Skeletal muscle tissue (tissue), 4 donors: ENCODE measurements around the gene HMX1. TPM values are rescaled to one million over a fixed set of nuclear protein-coding genes. Genes with fewer than 3 reads are reported as not detected.

Experiments
- H3K27ac ChIP-seq: one replicate; pipeline ENCODE4 v1.7.0; 2013; ENCODE audit warnings: mild to moderate bottlenecking, low read depth, low read length, inconsistent platforms
- H3K27me3 ChIP-seq, 3 donors: one replicate each; pipeline ENCODE4 v1.7.0; 2013; ENCODE audit warnings: low read length in 3 of 3; ENCODE audit not compliant: control insufficient read depth in 3 of 3, insufficient read depth in 3 of 3
- H3K36me3 ChIP-seq, 3 donors: one replicate each; pipeline ENCODE4 v1.7.0; 2013; ENCODE audit warnings: low read length in 3 of 3; ENCODE audit not compliant: control insufficient read depth in 3 of 3, insufficient read depth in 3 of 3
- H3K4me1 ChIP-seq, 3 donors: one replicate each; pipeline ENCODE4 v1.7.0; 2013; ENCODE audit warnings: low read length in 3 of 3, mild to moderate bottlenecking in 3 of 3; ENCODE audit not compliant: control insufficient read depth in 3 of 3, insufficient read depth in 3 of 3
- H3K4me3 ChIP-seq, 3 donors: one replicate each; pipeline ENCODE4 v1.7.0; 2013; ENCODE audit warnings: low read length in 3 of 3
- H3K9ac ChIP-seq, 3 donors: one replicate each; pipeline ENCODE4 v1.7.0; 2013; ENCODE audit warnings: low read length in 3 of 3, mild to moderate bottlenecking in 3 of 3, moderate library complexity in 2 of 3, low read depth in 1 of 3
- H3K9me3 ChIP-seq, 3 donors: one replicate each; pipeline ENCODE4 v1.7.0; 2013; ENCODE audit warnings: low read length in 3 of 3; ENCODE audit not compliant: control insufficient read depth in 3 of 3
- total RNA-seq: library from RNA; depleted of rRNA; stranded (reverse); fragments of >200 nt; gene quantifications from one replicate; pipeline ENCODE4 v1.2.3, GENCODE V29; 2014
- donor health status: Osteomylitis.

Gene HMX1
- total RNA-seq, 1 donor from 2014 or later, result not detected

GRCh38 chr4:8857766-8858700 is 13.6 kb downstream of the HMX1 start:
- peaks cover 0 to 3% (median 2%) of the 10 kb centered on the region in 3 donors for H3K4me1 ChIP-seq
- no peak overlapping the region for H3K27ac ChIP-seq
- H3K36me3 ChIP-seq, result no peaks in the 10 kb centered on the region
- H3K9me3 ChIP-seq, result peaks cover 0 to 3% (median 0%) of the 10 kb centered on the region in 3 donors
- no peak overlapping the region for H3K9ac ChIP-seq
- peaks cover 73 to 95% (median 87%) of the 10 kb centered on the region in 3 donors for H3K27me3 ChIP-seq
- no peak overlapping the region for H3K4me3 ChIP-seq

- peaks cover 65 to 93% (median 89%) of the 10 kb centered on the region in 3 donors for H3K27me3 ChIP-seq
These were observed 14.6 kb downstream of the HMX1 start for GRCh38 chr4:8856835-8857621.

GRCh38 chr4:8855818-8856245 is 15.8 kb downstream of the HMX1 start:
- Histone ChIP-seq H3K4me3 (no peak overlapping the region), H3K9ac (no peak overlapping the region), H3K4me1 (peaks cover 0 to 2% (median 0%) of the 10 kb centered on the region in 3 donors), H3K9me3 (peaks cover 0 to 12% (median 3%) of the 10 kb centered on the region in 3 donors), H3K27me3 (peaks cover 67 to 93% (median 90%) of the 10 kb centered on the region in 3 donors), H3K36me3 (no peaks in the 10 kb centered on the region), H3K27ac (no peak overlapping the region)

More at GRCh38 chr4:8856835-8857621, 14.6 kb downstream of the HMX1 start:
- peaks cover 0 to 12% (median 3%) of the 10 kb centered on the region in 3 donors for H3K9me3 ChIP-seq
- H3K27ac ChIP-seq, result no peak overlapping the region
- H3K36me3 ChIP-seq, result no peaks in the 10 kb centered on the region
- no peak overlapping the region for H3K9ac ChIP-seq
- H3K4me3 ChIP-seq, result peak overlapping the region in 1 of 3 donors; percentile 6
- H3K4me1 ChIP-seq, result peaks cover 0 to 3% (median 2%) of the 10 kb centered on the region in 3 donors

GRCh38 chr4:8854931-8855330 is 16.7 kb downstream of the HMX1 start:
- H3K27me3 ChIP-seq, result peaks cover 69 to 94% (median 92%) of the 10 kb centered on the region in 3 donors

GRCh38 chr4:8854016-8854415 is 17.6 kb downstream of the HMX1 start:
- H3K9ac ChIP-seq, result no peak overlapping the region
- H3K4me3 ChIP-seq, result no peak overlapping the region
- H3K4me1 ChIP-seq, result peaks cover 0 to 2% (median 0%) of the 10 kb centered on the region in 3 donors
- H3K27me3 ChIP-seq, result peaks cover 64 to 92% (median 91%) of the 10 kb centered on the region in 3 donors
- peaks cover 0 to 12% (median 3%) of the 10 kb centered on the region in 3 donors for H3K9me3 ChIP-seq
- no peaks in the 10 kb centered on the region for H3K36me3 ChIP-seq
- H3K27ac ChIP-seq, result no peak overlapping the region

More at GRCh38 chr4:8854931-8855330, 16.7 kb downstream of the HMX1 start:
- H3K4me1 ChIP-seq, result peaks cover 0 to 2% (median 0%) of the 10 kb centered on the region in 3 donors
- no peak overlapping the region for H3K4me3 ChIP-seq
- no peaks in the 10 kb centered on the region for H3K36me3 ChIP-seq
- H3K9ac ChIP-seq, result no peak overlapping the region
- H3K27ac ChIP-seq, result no peak overlapping the region
- peaks cover 0 to 12% (median 3%) of the 10 kb centered on the region in 3 donors for H3K9me3 ChIP-seq

- peaks cover 64 to 92% (median 91%) of the 10 kb centered on the region in 3 donors for H3K27me3 ChIP-seq
- no peak overlapping the region for H3K4me3 ChIP-seq
- H3K9ac ChIP-seq, result no peak overlapping the region
- H3K27ac ChIP-seq, result no peak overlapping the region
- no peaks in the 10 kb centered on the region for H3K36me3 ChIP-seq
- H3K9me3 ChIP-seq, result peaks cover 0 to 12% (median 3%) of the 10 kb centered on the region in 3 donors
- H3K4me1 ChIP-seq, result peaks cover 0 to 2% (median 0%) of the 10 kb centered on the region in 3 donors
These were observed 18.4 kb downstream of the HMX1 start for GRCh38 chr4:8853249-8853648.

- Histone ChIP-seq H3K4me3 (no peak overlapping the region), H3K27ac (no peak overlapping the region), H3K36me3 (no peaks in the 10 kb centered on the region), H3K27me3 (peaks cover 60 to 87% (median 81%) of the 10 kb centered on the region in 3 donors), H3K9me3 (peaks cover 0 to 12% (median 3%) of the 10 kb centered on the region in 3 donors), H3K9ac (no peak overlapping the region), H3K4me1 (peaks cover 0 to 2% (median 0%) of the 10 kb centered on the region in 3 donors)
These were observed 19.4 kb downstream of the HMX1 start for GRCh38 chr4:8852118-8852704.

GRCh38 chr4:8851321-8852117 is 20.1 kb downstream of the HMX1 start:
- Histone ChIP-seq H3K4me3 (no peak overlapping the region), H3K9ac (no peak overlapping the region), H3K4me1 (peaks cover 0 to 2% (median 0%) of the 10 kb centered on the region in 3 donors), H3K9me3 (peaks cover 0 to 12% (median 3%) of the 10 kb centered on the region in 3 donors), H3K36me3 (no peaks in the 10 kb centered on the region), H3K27me3 (peaks cover 57 to 83% (median 79%) of the 10 kb centered on the region in 3 donors), H3K27ac (no peak overlapping the region)

- Histone ChIP-seq H3K36me3 (no peaks in the 10 kb centered on the region), H3K9me3 (peaks cover 0 to 12% (median 3%) of the 10 kb centered on the region in 3 donors), H3K27ac (no peak overlapping the region), H3K4me3 (no peak overlapping the region), H3K27me3 (peaks cover 52 to 78% (median 76%) of the 10 kb centered on the region in 3 donors), H3K4me1 (peaks cover 0 to 2% (median 0%) of the 10 kb centered on the region in 3 donors), H3K9ac (no peak overlapping the region)
These were observed 20.8 kb downstream of the HMX1 start for GRCh38 chr4:8850830-8851188.
